Endothelial cell of umbilical vein (primary cell): Measurements from ENCODE around the gene DNASE2.

Source experiments
- CTCF ChIP-seq, 2 donors: IDR thresholded peaks; 1 replicate in 1 of 2; 2 replicates in 1 of 2; pipeline ENCODE4 v1.5.1; 2011; ENCODE audit warnings: low read length in 2 of 2, mild to moderate bottlenecking in 2 of 2, moderate library complexity in 2 of 2, control low read depth in 1 of 2, inconsistent platforms in 1 of 2, low read depth in 1 of 2; ENCODE audit not compliant: insufficient read depth in 1 of 2; ENCODE audit errors: extremely low read depth in 1 of 2
- POLR2A ChIP-seq: IDR thresholded peaks from 2 replicates; pipeline ENCODE4 v1.6.1; 2012; ENCODE audit warnings: low read depth, mild to moderate bottlenecking, control low read depth, low read length
- POLR2AphosphoS5 ChIP-seq: IDR thresholded peaks from 2 replicates; pipeline ENCODE4 v1.6.1; 2012; ENCODE audit warnings: low read depth, mild to moderate bottlenecking, control low read depth, low read length, moderate library complexity; ENCODE audit not compliant: insufficient read depth

DNA sequence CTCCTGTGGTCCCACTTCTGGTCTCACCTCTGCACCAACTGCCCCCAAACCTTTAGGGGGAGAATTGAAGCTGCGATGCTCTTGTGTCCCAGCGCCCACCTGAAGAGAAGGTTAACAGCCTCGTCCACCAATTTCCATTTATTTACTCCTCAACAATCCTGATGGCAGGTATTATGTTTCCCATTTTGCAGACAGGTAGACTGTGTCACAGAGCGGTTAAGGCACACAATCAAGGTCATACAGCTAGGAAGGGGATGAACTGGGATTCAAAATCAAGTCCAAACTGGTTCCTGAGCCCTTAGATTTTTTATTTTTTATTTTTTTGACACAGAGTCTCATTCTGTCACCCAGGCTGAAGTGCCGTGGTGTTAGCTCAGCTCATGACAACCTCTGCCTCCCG is 6.2 kb downstream of the DNASE2 start:
- TF ChIP-seq POLR2A: no peak
- no peak for TF ChIP-seq POLR2AphosphoS5
- no peak for TF ChIP-seq CTCF (IDR thresholded peaks at IDR 0.05; ENCODE audit: extremely low read depth in 1 of 2, insufficient read depth in 1 of 2, low read depth in 1 of 2, low read length in 2 of 2)
